Large intestine (tissue), 1 donor: ENCODE measurements around the gene DLK1. TPM values are rescaled to one million over a fixed set of nuclear protein-coding genes. Genes with fewer than 3 reads are reported as not detected.

ENCODE experiments used
- polyA plus RNA-seq: library from polyadenylated mRNA; unstranded; fragments of 120-200 nt; gene quantifications from one replicate; pipeline ENCODE4 v1.2.1, GENCODE V29; 2013

Gene DLK1
- polyA plus RNA-seq, 1 donor: 25.2 TPM

Other genes with a start within 250 kb of the DLK1 start
- 3.0 TPM for gene BEGAIN, start 139.5 kb upstream of the DLK1 start, polyA plus RNA-seq
- 248 TPM for gene MEG3, start 99.2 kb downstream of the DLK1 start, polyA plus RNA-seq
- 0.16 TPM for gene RTL1, start 176.8 kb downstream of the DLK1 start, polyA plus RNA-seq